KG1 (cell line): ENCODE results near the gene YPEL5.

ENCODE experiments used
- DNase-seq: peaks from one replicate; lab custom pipeline; 2025; lab: John Stamatoyannopoulos, UW

YPEL5 gene

DNA sequence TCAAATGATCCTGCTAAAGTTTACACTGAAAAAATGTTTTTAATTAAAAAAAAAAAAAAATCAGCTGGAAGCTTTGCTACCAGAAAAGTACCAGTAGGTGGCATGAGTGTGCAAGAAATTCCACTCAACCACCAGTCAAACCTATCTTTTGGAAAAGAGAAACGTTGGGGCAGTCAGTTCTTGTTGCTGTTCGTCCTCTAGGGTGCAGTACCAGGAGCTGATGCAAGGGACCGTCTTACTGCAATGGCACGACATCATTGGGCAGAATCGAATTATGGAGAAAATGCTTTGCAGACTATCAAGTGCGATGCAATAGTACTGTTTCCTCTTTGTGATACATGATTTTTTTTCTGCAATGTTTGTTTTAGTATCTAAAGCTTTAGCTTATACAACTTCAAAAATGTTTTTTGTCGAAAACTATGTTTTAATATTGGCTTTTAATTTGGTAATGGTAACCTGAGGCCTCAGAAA lies 18.3 kb downstream of the YPEL5 start:
- peak; percentile 77 for DNase-seq

- no peak for DNase-seq
Observed at GRCh38 chr2:30165617-30166016, 18.8 kb downstream of the YPEL5 start.

- no peak for DNase-seq
Observed at GRCh38 chr2:30172627-30173026, 25.8 kb downstream of the YPEL5 start.

DNA sequence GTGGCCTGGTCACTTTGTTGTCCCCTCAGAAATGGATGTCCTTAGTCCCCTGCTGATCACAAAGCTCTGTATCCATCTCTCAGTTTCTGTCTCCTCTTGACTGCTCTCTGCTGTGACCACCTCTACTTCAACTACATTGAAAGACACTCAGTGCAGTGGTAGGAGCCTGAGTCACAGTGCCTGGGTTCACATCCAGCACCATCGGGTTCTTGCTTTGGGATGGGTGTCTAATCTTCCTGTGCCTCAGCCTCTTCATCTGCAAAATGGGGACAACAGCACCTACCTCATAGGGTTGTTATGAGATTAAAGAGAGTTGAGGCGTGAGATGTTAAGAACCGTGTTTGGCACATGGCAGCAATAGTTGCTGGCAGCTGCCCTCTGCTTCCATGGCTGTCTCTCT lies 30.6 kb downstream of the YPEL5 start:
- no peak for DNase-seq

DNA sequence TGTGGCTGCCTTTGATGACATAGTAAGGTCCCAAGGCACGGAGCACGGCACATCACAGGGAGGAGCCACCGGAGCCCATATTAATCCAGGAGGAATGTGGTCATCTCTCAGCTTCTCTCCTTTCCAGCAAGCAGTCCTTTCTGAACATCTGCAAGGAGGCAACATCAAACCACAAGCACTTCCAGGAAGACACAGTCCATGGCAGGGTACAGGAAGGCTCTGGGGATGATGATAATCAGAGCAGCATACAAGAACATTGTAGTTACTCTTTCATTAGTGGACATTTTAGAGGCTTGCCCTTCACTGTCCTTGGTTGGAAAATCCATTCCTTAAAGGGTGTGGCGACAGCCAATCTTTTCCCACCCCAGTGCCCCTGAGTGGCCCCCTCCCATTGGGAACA lies 31.1 kb downstream of the YPEL5 start:
- no peak for DNase-seq

DNA sequence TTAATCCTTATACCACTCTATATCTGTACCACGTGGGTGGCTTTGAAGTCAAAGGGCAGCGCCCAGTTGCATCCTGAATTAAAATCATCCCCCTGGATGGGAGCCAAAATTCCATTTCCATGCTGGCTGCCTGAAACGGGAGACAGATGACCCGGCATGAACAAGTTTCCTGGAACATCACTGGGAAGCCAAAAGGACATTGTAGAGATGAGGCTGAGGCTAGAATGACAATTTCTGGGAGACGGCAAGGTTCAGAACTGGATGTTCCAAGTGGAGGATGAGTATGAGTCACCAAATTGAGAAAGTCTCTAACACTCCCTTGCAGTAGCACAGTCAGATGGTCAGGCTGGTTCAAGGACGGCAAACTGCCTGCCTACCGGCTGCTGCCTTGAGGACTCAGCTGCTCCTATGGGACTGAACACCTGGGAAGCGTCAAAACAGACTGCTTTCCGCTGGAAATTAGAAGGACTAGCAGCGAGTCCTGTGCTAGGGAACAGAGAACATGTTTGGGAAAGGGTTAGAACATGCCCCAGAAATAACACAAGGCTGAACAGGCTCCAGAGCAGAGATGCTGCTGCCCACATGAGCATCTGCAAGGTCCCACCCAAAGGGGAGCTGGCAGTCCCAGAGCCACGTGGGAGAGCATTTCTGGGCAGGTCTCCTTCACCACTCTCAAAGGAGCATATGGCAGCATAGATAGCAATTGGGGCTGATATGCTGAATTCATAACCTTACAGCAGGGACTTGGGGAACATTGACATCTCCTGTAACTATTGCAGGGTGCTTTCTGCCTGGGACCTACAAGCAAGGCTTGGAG lies 32.0 kb downstream of the YPEL5 start:
- no peak for DNase-seq

DNA sequence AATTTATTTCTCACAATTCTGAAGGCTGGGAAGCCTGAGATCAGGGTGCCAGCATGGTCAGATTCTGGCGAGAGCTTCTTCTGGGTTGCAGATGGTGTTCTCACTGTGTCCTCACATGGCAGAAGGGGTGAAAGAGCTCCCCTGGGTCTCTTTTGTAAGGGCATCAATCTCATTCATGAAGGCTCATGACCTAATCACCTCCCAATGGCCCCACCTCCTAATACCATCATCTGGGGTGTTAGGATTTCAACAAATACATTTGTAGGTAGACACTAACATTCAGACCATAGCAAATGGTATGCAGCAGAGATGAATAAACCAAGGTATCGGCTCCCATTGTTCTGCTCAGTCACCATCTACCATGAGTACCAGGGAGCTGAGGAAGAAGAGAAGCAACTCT lies 32.7 kb downstream of the YPEL5 start:
- DNase-seq: no peak

DNA sequence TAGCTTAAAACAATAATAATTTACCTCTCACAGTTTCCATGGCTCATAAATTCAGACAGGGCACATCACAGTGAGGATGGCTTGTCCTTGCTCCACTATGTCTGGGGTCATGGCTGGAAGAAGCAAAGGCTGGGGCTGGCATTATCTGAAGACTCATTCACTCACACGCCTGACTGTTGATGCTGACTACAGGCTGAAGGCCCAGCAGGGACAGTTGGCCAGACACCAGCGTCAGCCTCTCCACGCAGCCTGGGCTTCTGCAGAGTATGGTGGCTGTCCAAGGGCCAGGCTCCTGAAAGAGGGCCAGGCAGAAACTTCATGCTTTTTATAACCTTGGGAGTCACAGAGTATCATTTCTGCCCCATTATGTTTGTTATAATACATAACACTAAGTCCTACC lies 33.4 kb downstream of the YPEL5 start:
- DNase-seq: no peak

DNA sequence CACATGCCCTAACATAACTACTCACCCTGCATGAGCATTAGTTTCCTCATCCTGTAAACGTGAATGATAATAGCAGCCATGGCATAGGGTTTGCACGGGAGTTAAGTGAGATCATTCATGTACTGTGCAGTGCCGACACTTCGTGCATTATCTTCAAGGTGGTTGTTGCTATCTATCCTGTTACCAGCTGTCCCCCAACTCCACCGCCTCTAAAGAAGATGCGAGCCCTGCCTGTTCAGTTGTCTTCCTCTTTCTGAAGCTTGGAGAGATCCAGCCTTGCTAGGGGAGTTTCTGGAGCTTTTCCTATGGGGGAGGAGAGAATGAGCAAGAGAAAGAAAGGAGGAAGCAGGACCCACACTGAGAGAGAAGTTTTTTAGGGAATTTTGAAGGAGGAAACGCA lies 34.4 kb downstream of the YPEL5 start:
- DNase-seq: no peak

DNA sequence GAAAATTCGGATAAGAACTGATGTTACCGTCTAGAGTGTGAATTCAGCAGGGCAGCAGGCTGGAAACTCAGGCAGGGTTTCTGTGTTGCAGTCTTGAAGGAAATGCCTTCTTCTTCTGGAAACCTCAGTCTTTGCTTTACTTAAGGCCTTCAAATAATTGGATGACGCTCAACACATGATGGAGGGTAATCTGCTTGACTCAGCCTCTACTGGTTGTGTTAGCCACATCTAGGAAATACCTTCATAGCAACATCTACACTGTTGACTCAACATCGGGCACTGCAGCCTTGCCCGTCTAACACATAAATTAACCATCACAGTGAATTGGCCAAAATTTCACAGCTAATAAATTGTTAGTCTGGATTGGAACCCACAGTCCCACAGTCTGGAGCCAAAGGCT lies 37.2 kb downstream of the YPEL5 start:
- DNase-seq: no peak

DNA sequence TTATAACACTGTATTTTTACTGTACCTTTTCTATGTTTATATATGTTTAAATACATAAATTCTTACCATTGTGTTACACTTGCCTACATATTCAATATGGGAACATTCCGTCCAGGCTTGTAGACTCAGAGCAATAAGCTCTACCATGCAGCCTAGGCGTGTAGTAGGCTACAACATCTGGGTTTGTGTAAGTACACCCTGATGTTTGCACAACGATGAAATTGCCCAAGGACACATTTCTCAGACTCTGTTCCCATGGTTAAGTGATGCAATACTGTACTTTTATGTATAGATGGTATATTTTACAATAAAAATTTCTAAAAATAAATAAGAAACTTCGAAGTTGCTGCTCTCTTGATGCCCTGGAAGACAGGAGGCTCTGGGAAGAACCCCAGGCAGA lies 38.4 kb downstream of the YPEL5 start:
- no peak for DNase-seq

- DNase-seq: no peak
Observed at GRCh38 chr2:30188292-30188691, 41.5 kb downstream of the YPEL5 start.

DNA sequence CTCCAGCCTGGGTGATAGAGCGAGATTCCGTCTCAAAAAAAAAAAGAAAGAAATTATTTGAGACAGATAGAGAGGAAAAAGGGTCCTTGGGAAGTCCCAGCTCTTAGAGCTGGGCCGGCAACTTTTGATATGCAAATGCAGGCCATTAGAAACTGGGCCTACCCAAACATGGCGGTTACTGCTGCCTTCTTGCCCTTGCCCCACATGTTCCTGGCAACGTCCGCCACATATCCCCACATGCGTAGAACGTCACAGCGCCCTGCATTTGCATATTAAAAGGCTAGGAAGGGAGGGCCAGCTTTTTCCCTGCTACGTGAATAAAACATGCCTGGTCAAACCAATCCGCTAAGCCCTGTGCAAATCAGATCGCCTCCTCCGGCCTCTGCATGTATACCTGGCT lies 43.8 kb downstream of the YPEL5 start:
- no peak for DNase-seq

DNA sequence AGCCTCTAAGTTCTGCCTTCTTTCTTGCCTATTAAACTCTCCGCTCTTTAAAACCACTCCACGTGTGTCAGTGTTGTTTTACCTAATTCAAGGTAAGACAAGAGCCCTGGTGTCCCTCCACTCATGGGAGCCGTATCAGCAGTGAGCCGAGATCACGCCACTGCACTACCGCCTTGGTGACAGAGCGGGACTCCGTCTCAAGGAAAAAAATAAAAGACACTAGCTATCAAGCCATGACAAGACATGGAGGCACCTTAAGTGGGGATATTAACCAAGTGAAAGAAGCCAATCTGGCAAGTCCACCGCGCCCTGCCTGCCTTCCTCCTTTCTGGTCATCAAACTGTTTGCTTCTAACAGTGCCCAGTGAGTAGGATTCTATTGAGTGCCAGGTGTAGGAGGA lies 44.3 kb downstream of the YPEL5 start:
- DNase-seq: no peak

GRCh38 chr2:30191819-30192271 lies 45.0 kb downstream of the YPEL5 start:
- DNase-seq: no peak

GRCh38 chr2:30192314-30192713 lies 45.5 kb downstream of the YPEL5 start:
- no peak for DNase-seq

DNA sequence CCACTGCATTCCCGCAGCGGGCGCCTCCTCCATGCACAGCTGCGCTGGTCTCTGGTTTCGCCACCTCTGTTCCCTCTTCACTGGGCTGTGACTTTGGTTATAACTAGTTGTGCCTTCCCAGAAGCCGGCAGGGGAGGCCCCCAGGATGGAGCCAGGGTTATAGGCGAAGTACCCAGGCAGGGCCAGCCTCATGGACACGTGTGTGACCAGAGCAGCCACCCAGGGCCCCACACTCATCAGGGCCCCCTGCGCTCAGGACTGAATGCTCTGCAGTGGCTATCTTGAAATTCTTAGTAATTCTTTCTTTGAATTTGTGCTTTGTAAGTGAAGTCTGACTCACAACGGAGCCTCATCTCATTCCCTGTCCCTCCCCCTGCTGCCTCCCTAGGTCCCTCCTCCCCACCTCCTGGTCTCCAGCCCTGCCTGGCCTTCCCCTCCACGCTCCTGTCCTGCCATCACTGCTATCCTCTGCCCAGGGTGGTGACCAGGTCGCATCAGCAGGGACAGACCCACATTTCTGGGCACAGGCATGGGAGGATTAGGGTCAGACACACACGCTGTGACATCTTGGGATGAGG lies 46.4 kb downstream of the YPEL5 start:
- no peak for DNase-seq

DNA sequence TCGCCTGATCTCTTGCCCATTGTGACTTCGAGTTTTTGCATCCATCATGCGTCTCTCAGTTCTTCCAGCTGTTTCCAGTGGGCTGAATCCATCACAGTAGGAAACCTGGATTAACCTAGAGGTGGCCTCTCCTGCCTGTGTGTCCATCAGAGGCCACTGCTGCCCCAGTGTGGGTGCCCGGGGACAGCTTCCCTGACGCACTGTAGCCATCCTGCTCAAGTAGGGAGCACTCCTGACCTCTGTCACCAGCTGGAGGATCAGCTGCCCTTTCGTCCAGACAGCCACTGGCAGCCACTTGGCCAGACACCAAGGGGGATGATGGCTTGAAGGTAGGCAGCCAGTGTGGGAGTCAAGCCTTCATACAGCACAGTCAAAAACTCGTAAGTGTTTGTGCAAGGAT lies 47.6 kb downstream of the YPEL5 start:
- DNase-seq: no peak

- no peak for DNase-seq
Observed at GRCh38 chr2:30195016-30195415, 48.2 kb downstream of the YPEL5 start.

DNA sequence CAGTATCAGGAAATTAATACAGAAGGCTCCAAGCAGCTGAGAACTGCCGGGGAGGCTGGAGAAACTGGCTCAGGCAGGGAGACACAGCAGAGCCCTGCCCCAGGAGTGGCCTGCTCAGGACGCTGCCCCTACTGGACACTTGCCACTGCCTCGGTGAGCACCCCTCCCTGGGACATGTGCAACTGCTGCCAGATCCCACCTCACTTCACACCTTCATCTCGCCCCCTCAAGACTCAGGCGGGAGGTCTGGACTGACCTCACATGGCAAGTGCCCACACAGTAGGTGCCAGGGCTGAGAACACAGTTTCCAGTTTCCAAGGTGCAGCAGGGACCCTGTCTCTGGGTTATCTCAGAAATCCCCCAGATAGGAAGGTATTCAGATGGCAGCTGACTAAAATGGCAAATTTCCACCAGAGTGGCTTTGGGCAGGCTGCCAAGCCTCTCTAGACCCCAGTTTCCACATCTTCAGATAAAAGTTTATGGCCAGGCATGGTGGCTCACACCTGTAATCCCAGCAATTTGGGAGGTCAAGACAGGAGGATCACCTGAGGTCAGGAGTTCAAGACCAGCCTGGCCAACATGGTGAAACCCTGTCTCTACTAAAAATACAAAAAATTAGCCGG lies 50.9 kb downstream of the YPEL5 start:
- DNase-seq: no peak

- DNase-seq: no peak
Observed at GRCh38 chr2:30201990-30202389, 55.2 kb downstream of the YPEL5 start.

DNA sequence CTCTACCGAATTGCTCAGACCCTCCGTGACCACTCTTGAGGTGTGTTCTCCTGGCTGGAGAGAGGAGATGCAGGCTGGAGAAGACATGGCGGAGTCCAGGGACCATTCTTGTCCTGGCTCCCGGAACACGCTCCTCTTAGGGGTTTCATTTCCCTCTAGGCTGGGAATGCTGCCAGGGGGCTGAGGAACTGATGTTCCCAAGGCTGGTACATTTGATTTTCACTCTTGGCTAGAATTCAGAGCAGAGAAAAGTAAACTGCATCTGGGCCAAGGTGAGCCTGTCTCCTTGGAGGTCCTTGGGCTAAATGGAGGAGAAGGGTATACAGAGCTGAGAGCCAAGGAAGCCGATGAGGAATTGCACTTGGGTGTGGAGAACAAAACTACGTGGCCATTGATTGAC lies 56.3 kb downstream of the YPEL5 start:
- no peak for DNase-seq

DNA sequence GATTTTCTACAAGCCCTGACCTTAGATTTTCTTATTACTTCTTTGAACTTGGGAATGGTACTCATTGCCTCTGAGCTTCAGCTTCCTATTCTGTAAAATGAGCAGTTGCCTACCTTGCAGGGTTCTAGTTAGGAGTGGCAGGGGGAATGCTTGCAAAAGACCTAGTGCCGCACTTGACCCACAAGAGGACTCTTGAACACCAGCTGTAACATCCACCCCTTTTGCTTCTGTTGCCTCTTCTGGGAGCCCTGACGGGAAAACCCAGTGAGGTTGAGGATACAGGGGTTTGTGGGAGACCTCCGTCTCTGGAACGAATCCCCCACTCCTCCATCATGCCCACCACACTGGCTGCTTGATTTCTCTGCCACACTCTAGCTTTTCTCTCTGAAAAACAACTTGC lies 57.5 kb downstream of the YPEL5 start:
- no peak for DNase-seq
